ENCODE data around the gene ST7. TPM values are rescaled to one million over a fixed set of nuclear protein-coding genes. Genes with fewer than 3 reads are reported as not detected.

The ST7 gene
- total and polyA plus RNA-seq, 2 donors: 14.7 to 26.6 TPM

GRCh38 chr7:116998567-116999175, 45.4 kb downstream of the ST7 start:
- H3K27ac ChIP-seq (ENCODE audit: low read depth): no peak overlapping the region
- DNase-seq (ENCODE audit: extremely low spot score): no peak
- no peaks in the 10 kb centered on the region for H3K36me3 ChIP-seq (ENCODE audit: insufficient read depth)
- no peaks in the 10 kb centered on the region for H3K4me1 ChIP-seq (ENCODE audit: insufficient read depth)
- WGBS: 94% methylated on average over 2 of the region's 2 CpGs
- no peak overlapping the region for H3K4me3 ChIP-seq (ENCODE audit: low read depth, low read length)

- H3K36me3 ChIP-seq (ENCODE audit: insufficient read depth): no peaks in the 10 kb centered on the region
- no peak for DNase-seq (ENCODE audit: extremely low spot score)
- no peaks in the 10 kb centered on the region for H3K4me1 ChIP-seq (ENCODE audit: insufficient read depth)
- 91% methylated on average over 1 of the region's 1 CpG for WGBS
- no peak overlapping the region for H3K27ac ChIP-seq (ENCODE audit: low read depth)
- H3K4me3 ChIP-seq (ENCODE audit: low read depth, low read length): no peak overlapping the region
Measured at GRCh38 chr7:116999311-116999710, 46.0 kb downstream of the ST7 start.

DNA sequence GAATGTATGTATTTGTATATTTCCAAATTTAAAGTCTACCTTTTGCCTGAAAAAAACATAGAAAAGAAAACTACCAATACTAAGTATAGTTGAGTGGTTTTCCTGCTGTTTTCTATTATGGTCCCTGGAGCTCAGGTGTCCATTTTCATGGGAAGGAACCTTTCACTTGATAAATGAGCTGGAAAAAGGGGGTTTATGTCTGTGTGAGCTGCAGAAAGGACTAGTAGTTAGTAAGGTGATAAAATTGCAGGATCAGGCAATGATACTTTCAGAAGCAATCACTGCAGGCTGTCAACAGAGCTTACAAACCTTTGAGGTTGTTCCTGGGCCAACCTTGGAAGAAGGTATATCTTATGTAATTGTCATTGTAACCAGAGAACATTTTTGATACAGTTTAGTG, 48.0 kb downstream of the ST7 start:
- H3K27ac ChIP-seq (ENCODE audit: low read depth): no peak overlapping the region
- no peaks in the 10 kb centered on the region for H3K36me3 ChIP-seq (ENCODE audit: insufficient read depth)
- no peaks in the 10 kb centered on the region for H3K4me1 ChIP-seq (ENCODE audit: insufficient read depth)
- H3K4me3 ChIP-seq (ENCODE audit: low read depth, low read length): no peak overlapping the region
- no peak for DNase-seq (ENCODE audit: extremely low spot score)

- no peaks in the 10 kb centered on the region for H3K36me3 ChIP-seq (ENCODE audit: insufficient read depth)
- 84% methylated on average over 1 of the region's 1 CpG for WGBS
- H3K4me3 ChIP-seq (ENCODE audit: low read depth, low read length): no peak overlapping the region
- H3K27ac ChIP-seq (ENCODE audit: low read depth): no peak overlapping the region
- DNase-seq (ENCODE audit: extremely low spot score): no peak
- H3K4me1 ChIP-seq (ENCODE audit: insufficient read depth): no peaks in the 10 kb centered on the region
Measured at GRCh38 chr7:117004899-117005298, 51.6 kb downstream of the ST7 start.

- no peak overlapping the region for H3K4me3 ChIP-seq (ENCODE audit: low read depth, low read length)
- H3K36me3 ChIP-seq (ENCODE audit: insufficient read depth): no peaks in the 10 kb centered on the region
- 84% methylated on average over 2 of the region's 2 CpGs for WGBS
- DNase-seq (ENCODE audit: extremely low spot score): no peak
- no peaks in the 10 kb centered on the region for H3K4me1 ChIP-seq (ENCODE audit: insufficient read depth)
- no peak overlapping the region for H3K27ac ChIP-seq (ENCODE audit: low read depth)
Measured at GRCh38 chr7:117005449-117005848, 52.1 kb downstream of the ST7 start.

GRCh38 chr7:117006907-117007684, 53.8 kb downstream of the ST7 start:
- no peaks in the 10 kb centered on the region for H3K36me3 ChIP-seq (ENCODE audit: insufficient read depth)
- H3K27ac ChIP-seq (ENCODE audit: low read depth): no peak overlapping the region
- no peak overlapping the region for H3K4me3 ChIP-seq (ENCODE audit: low read depth, low read length)
- 87% methylated on average over 5 of the region's 5 CpGs for WGBS
- no peaks in the 10 kb centered on the region for H3K4me1 ChIP-seq (ENCODE audit: insufficient read depth)
- DNase-seq (ENCODE audit: extremely low spot score): no peak

- no peaks in the 10 kb centered on the region for H3K36me3 ChIP-seq (ENCODE audit: insufficient read depth)
- no peak for DNase-seq (ENCODE audit: extremely low spot score)
- 82% methylated on average over 3 of the region's 3 CpGs for whole genome bisulfite sequencing
- H3K4me1 ChIP-seq (ENCODE audit: insufficient read depth): no peaks in the 10 kb centered on the region
- no peak overlapping the region for H3K4me3 ChIP-seq (ENCODE audit: low read depth, low read length)
- H3K27ac ChIP-seq (ENCODE audit: low read depth): no peak overlapping the region
Measured at GRCh38 chr7:117008118-117008885, 55.0 kb downstream of the ST7 start.

- 62% methylated on average over 2 of the region's 2 CpGs for WGBS
- Histone ChIP-seq H3K4me1 (ENCODE audit: insufficient read depth) (no peaks in the 10 kb centered on the region), H3K36me3 (ENCODE audit: insufficient read depth) (no peaks in the 10 kb centered on the region), H3K27ac (ENCODE audit: low read depth) (no peak overlapping the region), H3K4me3 (ENCODE audit: low read depth, low read length) (no peak overlapping the region)
- DNase-seq (ENCODE audit: extremely low spot score): no peak
Measured at GRCh38 chr7:117008886-117009531, 55.7 kb downstream of the ST7 start.

GRCh38 chr7:117009705-117010361, 56.5 kb downstream of the ST7 start:
- Histone ChIP-seq H3K27ac (ENCODE audit: low read depth) (no peak overlapping the region), H3K4me3 (ENCODE audit: low read depth, low read length) (no peak overlapping the region), H3K36me3 (ENCODE audit: insufficient read depth) (no peaks in the 10 kb centered on the region), H3K4me1 (ENCODE audit: insufficient read depth) (no peaks in the 10 kb centered on the region)
- no peak for DNase-seq (ENCODE audit: extremely low spot score)
- 65% methylated on average over 3 of the region's 3 CpGs for WGBS

DNA sequence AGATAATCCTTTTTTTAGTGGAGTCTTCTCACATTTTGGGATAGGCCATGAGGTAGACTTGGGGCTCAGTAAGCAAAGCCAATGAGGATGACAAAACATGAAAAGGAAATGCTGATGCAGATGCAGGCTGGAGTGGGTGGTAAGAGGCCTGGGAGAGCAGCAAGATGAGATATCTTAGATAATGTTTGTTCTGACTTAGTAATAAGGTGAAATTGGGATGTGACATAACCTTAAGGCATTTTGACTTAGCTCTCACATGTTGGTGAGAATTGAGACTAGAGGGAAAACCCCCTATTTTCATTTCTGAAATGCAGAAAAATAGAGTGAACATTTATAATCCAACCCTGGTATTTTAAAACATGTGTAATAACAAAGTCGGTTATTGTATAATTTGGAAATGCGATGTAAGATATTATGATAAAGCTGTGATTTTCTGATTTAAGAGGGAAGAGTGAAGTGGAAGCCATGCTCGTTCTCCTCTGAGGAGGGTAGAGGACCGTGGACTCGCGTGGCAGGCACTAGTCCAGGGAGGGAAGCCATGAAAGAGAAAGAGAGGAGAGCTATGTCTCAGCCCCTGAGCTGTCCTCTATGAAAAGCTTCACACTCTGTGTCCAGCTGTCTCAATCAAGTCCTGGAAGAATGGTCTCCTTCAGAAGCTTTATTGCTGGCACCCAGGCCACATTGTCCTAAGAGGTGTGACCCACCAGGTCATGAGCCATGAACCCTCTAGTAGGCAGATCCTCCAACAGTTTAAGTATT, 57.3 kb downstream of the ST7 start:
- no peaks in the 10 kb centered on the region for H3K4me1 ChIP-seq (ENCODE audit: insufficient read depth)
- DNase-seq (ENCODE audit: extremely low spot score): no peak
- H3K4me3 ChIP-seq (ENCODE audit: low read depth, low read length): no peak overlapping the region
- WGBS: 91% methylated on average over 6 of the region's 6 CpGs
- H3K36me3 ChIP-seq (ENCODE audit: insufficient read depth): no peaks in the 10 kb centered on the region
- H3K27ac ChIP-seq (ENCODE audit: low read depth): no peak overlapping the region

- Histone ChIP-seq H3K4me1 (ENCODE audit: insufficient read depth) (no peaks in the 10 kb centered on the region), H3K27ac (ENCODE audit: low read depth) (no peak overlapping the region), H3K36me3 (ENCODE audit: insufficient read depth) (no peaks in the 10 kb centered on the region), H3K4me3 (ENCODE audit: low read depth, low read length) (no peak overlapping the region)
- 76% methylated on average over 6 of the region's 6 CpGs for WGBS
- no peak for DNase-seq (ENCODE audit: extremely low spot score)
Measured at GRCh38 chr7:117011419-117012260, 58.3 kb downstream of the ST7 start.

GRCh38 chr7:117012284-117012683, 59.0 kb downstream of the ST7 start:
- no peak for DNase-seq (ENCODE audit: extremely low spot score)
- 84% methylated on average over 2 of the region's 2 CpGs for WGBS
- no peak overlapping the region for H3K4me3 ChIP-seq (ENCODE audit: low read depth, low read length)

More at GRCh38 chr7:117012284-117012683, 59.0 kb downstream of the ST7 start:
- Histone ChIP-seq H3K4me1 (ENCODE audit: insufficient read depth) (no peaks in the 10 kb centered on the region), H3K36me3 (ENCODE audit: insufficient read depth) (no peaks in the 10 kb centered on the region), H3K27ac (ENCODE audit: low read depth) (no peak overlapping the region)
